Raji (cell line): ENCODE data around the gene SLC13A3.

Experiments used
- POLR2A ChIP-seq: IDR thresholded peaks from 2 replicates; pipeline ENCODE4 v1.6.1; 2011; ENCODE audit warnings: low read depth, low read length, control low read depth; ENCODE audit not compliant: insufficient read depth

Gene SLC13A3

GRCh38 chr20:46670228-46670584 lies 18.9 kb upstream of the SLC13A3 start:
- TF ChIP-seq POLR2A, result no peak

GRCh38 chr20:46666818-46667515 lies 15.7 kb upstream of the SLC13A3 start:
- TF ChIP-seq POLR2A, result no peak

GRCh38 chr20:46666306-46666705 lies 15.0 kb upstream of the SLC13A3 start:
- no peak for TF ChIP-seq POLR2A

- no peak for TF ChIP-seq POLR2A
These were observed 14.3 kb upstream of the SLC13A3 start for GRCh38 chr20:46665602-46666001.

- TF ChIP-seq POLR2A, result no peak
These were observed 12.3 kb upstream of the SLC13A3 start for GRCh38 chr20:46663531-46663930.

GRCh38 chr20:46661659-46662058 lies 10.4 kb upstream of the SLC13A3 start:
- TF ChIP-seq POLR2A, result no peak

GRCh38 chr20:46660487-46660886 lies 9.2 kb upstream of the SLC13A3 start:
- no peak for TF ChIP-seq POLR2A

- no peak for TF ChIP-seq POLR2A
These were observed 6.4 kb upstream of the SLC13A3 start for GRCh38 chr20:46657618-46658017.

GRCh38 chr20:46657137-46657536 lies 5.9 kb upstream of the SLC13A3 start:
- no peak for TF ChIP-seq POLR2A

- TF ChIP-seq POLR2A, result no peak
These were observed 1.4 kb upstream of the SLC13A3 start for GRCh38 chr20:46652699-46653098.

GRCh38 chr20:46650575-46651090 lies 626 bp downstream of the SLC13A3 start:
- TF ChIP-seq POLR2A, result no peak

- no peak for TF ChIP-seq POLR2A
These were observed 1.2 kb downstream of the SLC13A3 start for GRCh38 chr20:46649965-46650542.

- TF ChIP-seq POLR2A, result no peak
These were observed 1.7 kb downstream of the SLC13A3 start for GRCh38 chr20:46649650-46649949.

GRCh38 chr20:46648903-46649649 lies 2.2 kb downstream of the SLC13A3 start:
- no peak for TF ChIP-seq POLR2A

- no peak for TF ChIP-seq POLR2A
These were observed 3.8 kb downstream of the SLC13A3 start for GRCh38 chr20:46647469-46647868.

GRCh38 chr20:46646659-46647380 lies 4.4 kb downstream of the SLC13A3 start:
- TF ChIP-seq POLR2A, result no peak

GRCh38 chr20:46646122-46646521 lies 5.1 kb downstream of the SLC13A3 start:
- no peak for TF ChIP-seq POLR2A
